Placental pericyte (primary cell): ENCODE measurements around the gene SMPDL3B. TPM values are rescaled to one million over a fixed set of nuclear protein-coding genes. Genes with fewer than 3 reads are reported as not detected.

ENCODE experiments used
- total RNA-seq: library from RNA; depleted of rRNA; stranded (reverse); fragments of >200 nt; gene quantifications from 2 replicates; pipeline ENCODE4 v1.2.3, GENCODE V29; 2012

Gene SMPDL3B
- 0.22 TPM in 1 of 2 replicates, not detected in the other for total RNA-seq

DNA sequence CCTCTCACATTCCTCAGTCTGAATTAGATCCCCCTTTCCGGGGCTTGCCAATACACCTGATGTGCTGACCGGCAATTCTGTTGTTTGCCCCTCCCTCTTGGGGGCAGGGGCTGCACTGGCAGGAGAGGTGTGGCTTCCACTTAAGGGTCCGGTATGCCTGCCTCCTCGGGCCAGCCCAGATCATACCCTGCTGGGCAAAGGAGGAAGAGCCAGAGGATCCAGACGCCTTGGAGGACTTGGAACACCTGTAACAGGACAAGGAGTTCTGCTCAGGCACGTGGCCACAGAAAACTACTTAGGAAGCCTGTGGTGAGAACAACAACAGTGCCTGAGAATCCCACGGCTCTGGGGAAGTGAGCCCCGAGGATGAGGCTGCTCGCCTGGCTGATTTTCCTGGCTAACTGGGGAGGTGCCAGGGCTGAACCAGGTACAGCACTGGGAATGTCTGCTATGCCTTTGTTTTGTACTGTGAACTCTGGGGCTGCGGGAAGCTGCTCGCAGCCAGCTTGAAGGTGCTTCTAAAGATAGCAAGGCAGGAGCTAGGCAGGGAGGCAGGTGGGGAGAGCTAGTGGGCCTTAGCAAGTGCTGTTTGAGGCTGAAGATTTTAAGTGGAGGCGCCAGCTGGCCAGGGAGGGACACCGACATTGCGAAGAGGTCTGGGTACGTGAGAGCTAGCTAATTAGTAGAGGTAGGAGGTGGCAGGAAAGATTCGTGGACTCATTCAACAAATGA lies at the start of gene SMPDL3B:
SMPDL3B (plus strand) TSS at position 183 of the 732 bp plus-strand sequence; CDS start at position 367, 184 bp downstream.

DNA sequence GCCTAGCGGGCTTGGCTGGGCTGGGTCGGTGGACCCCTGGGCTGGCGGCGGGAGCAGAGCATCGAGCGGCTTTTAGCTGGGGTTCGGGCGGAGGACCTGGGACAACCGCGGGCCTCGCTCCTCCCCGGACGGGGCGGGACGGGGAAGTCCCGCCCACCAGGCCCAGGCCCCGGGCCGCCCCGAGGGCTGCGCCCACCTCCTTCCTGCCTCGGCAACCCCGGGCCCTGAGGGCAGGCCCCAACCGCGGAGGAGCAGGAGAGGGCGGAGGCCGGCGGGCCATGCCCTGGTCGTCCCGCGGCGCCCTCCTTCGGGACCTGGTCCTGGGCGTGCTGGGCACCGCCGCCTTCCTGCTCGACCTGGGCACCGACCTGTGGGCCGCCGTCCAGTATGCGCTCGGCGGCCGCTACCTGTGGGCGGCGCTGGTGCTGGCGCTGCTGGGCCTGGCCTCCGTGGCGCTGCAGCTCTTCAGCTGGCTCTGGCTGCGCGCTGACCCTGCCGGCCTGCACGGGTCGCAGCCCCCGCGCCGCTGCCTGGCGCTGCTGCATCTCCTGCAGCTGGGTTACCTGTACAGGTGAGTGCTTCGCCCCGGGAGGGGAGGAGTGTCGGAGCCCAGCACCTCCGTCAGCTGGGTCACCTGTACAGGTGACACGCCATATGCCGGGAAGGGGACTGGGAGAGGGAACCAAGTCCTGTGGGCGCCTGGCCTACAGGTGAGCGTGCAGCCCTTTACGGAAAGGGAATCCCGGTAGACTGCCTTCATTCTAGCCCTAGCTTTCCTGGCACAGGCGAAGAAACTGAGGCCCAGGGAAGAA lies 25.2 kb downstream of the SMPDL3B start, which contains the start of gene XKR8:
XKR8 (plus strand) TSS at position 182 of the 812 bp plus-strand sequence; CDS start at position 279, 97 bp downstream.

Other genes with a start within 250 kb of the SMPDL3B start
- gene FAM76A, start 209.0 kb upstream of the SMPDL3B start, total RNA-seq: 10.1 and 20.0 TPM in 2 replicates
- gene STX12, start 161.8 kb upstream of the SMPDL3B start, total RNA-seq: 51.4 and 79.5 TPM in 2 replicates
- gene PPP1R8, start 104.2 kb upstream of the SMPDL3B start, total RNA-seq: 35.2 and 42.8 TPM in 2 replicates
- gene THEMIS2, start 62.5 kb upstream of the SMPDL3B start, total RNA-seq: 7.2 and 7.6 TPM in 2 replicates
- 16.9 and 34.5 TPM in 2 replicates for gene RPA2, start 20.4 kb upstream of the SMPDL3B start, total RNA-seq
- gene XKR8, start 25.0 kb downstream of the SMPDL3B start, total RNA-seq: 11.2 and 13.0 TPM in 2 replicates
- 12.5 and 27.6 TPM in 2 replicates for gene EYA3, start 153.6 kb downstream of the SMPDL3B start, total RNA-seq
- gene PTAFR, start 241.7 kb downstream of the SMPDL3B start, total RNA-seq: 0.14 and 0.22 TPM in 2 replicates